NCI-H1417 treated with DMSO at 0.1 percent for 48 hours (cell line): ENCODE measurements around the gene ATL1.
"Not testable (repeated sequence)": the region's sequence is repeated elsewhere in the genome, so short reads cannot be mapped to it uniquely, and the experiment has no call there.

Experiments used
- DNase-seq: peaks from one replicate; lab custom pipeline; 2025; lab: John Stamatoyannopoulos, UW

ATL1 gene

GRCh38 chr14:50534997-50535396, 24.9 kb upstream of the ATL1 start:
- DNase-seq: no peak

- DNase-seq: not testable (repeated sequence)
Observed at GRCh38 chr14:50538034-50538433, 21.9 kb upstream of the ATL1 start.

- no peak for DNase-seq
Observed at GRCh38 chr14:50539051-50539450, 20.9 kb upstream of the ATL1 start.

- no peak for DNase-seq
Observed at GRCh38 chr14:50541159-50541567, 18.8 kb upstream of the ATL1 start.

GRCh38 chr14:50542941-50543418, 17.0 kb upstream of the ATL1 start:
- DNase-seq: peak; percentile 31

GRCh38 chr14:50544911-50545310, 15.0 kb upstream of the ATL1 start:
- DNase-seq: no peak

GRCh38 chr14:50545618-50546017, 14.3 kb upstream of the ATL1 start:
- no peak for DNase-seq

GRCh38 chr14:50550294-50550693, 9.7 kb upstream of the ATL1 start:
- no peak for DNase-seq

- no peak for DNase-seq
Observed at GRCh38 chr14:50551877-50552276, 8.1 kb upstream of the ATL1 start.

- DNase-seq: not testable (repeated sequence)
Observed at GRCh38 chr14:50552796-50553195, 7.1 kb upstream of the ATL1 start.

- DNase-seq: peak; percentile 70
Observed at GRCh38 chr14:50560931-50561285, 963 bp downstream of the ATL1 start.

- DNase-seq: no peak
Observed at GRCh38 chr14:50562841-50563240, 2.9 kb downstream of the ATL1 start.

GRCh38 chr14:50569714-50570274, 9.8 kb downstream of the ATL1 start:
- no peak for DNase-seq

- no peak for DNase-seq
Observed at GRCh38 chr14:50573862-50574261, 13.9 kb downstream of the ATL1 start.

- no peak for DNase-seq
Observed at GRCh38 chr14:50575769-50576168, 15.8 kb downstream of the ATL1 start.

GRCh38 chr14:50577982-50578381, 18.0 kb downstream of the ATL1 start:
- DNase-seq: no peak

GRCh38 chr14:50578433-50578832, 18.5 kb downstream of the ATL1 start:
- DNase-seq: no peak

GRCh38 chr14:50590464-50590863, 30.5 kb downstream of the ATL1 start:
- DNase-seq: no peak

GRCh38 chr14:50594577-50595316, 34.8 kb downstream of the ATL1 start:
- DNase-seq: no peak

- no peak for DNase-seq
Observed at GRCh38 chr14:50598765-50599164, 38.8 kb downstream of the ATL1 start.

GRCh38 chr14:50599700-50600444, 39.9 kb downstream of the ATL1 start:
- peak; percentile 4 for DNase-seq

- DNase-seq: no peak
Observed at GRCh38 chr14:50600849-50601248, 40.9 kb downstream of the ATL1 start.

- no peak for DNase-seq
Observed at GRCh38 chr14:50601394-50601793, 41.4 kb downstream of the ATL1 start.
